Measurements from ENCODE around the gene MFAP5. TPM values are rescaled to one million over a fixed set of nuclear protein-coding genes. Genes with fewer than 3 reads are reported as not detected.

Gene MFAP5
- total RNA-seq, 1 donor from 2014 or later: 55.8 TPM

GRCh38 chr12:8695116-8695515 is 32.5 kb upstream of the MFAP5 start:
- intact Hi-C loops (cut with micrococcal nuclease): no loop called here
- Histone ChIP-seq H3K27me3 (ENCODE audit: low read depth) (no peaks in the 10 kb centered on the region), H3K9me3 (replicated peaks) (no peaks in the 10 kb centered on the region), H3K4me1 (peaks cover 45% of the 10 kb centered on the region), H3K36me3 (no peaks in the 10 kb centered on the region), H3K27ac (replicated peaks) (no peak overlapping the region), H3K4me3 (no peak overlapping the region)
- no peak for DNase-seq
- no peak for TF ChIP-seq CTCF (IDR thresholded peaks at IDR 0.05; ENCODE audit: borderline replicate concordance)

- H3K36me3 ChIP-seq: no peaks in the 10 kb centered on the region
- intact Hi-C loops (cut with micrococcal nuclease): no loop called here
- H3K9me3 ChIP-seq (replicated peaks): no peaks in the 10 kb centered on the region
- peak overlapping the region; percentile 46 for H3K27ac ChIP-seq (replicated peaks)
- peaks cover 35% of the 10 kb centered on the region for H3K4me1 ChIP-seq
- H3K27me3 ChIP-seq (ENCODE audit: low read depth): no peaks in the 10 kb centered on the region
- TF ChIP-seq CTCF (IDR thresholded peaks at IDR 0.05; ENCODE audit: borderline replicate concordance): no peak
- no peak overlapping the region for H3K4me3 ChIP-seq
- DNase-seq: no peak
Observed at GRCh38 chr12:8692573-8692972, 29.9 kb upstream of the MFAP5 start.

- no peak for DNase-seq
- H3K4me3 ChIP-seq: no peak overlapping the region
- no peak overlapping the region for H3K27ac ChIP-seq (replicated peaks)
- intact Hi-C loops (cut with micrococcal nuclease): loop anchor here (10.0 kb wide), 1 partner anchor 355 kb away; no protein-coding TSS in a partner anchor
- no peak for TF ChIP-seq CTCF (IDR thresholded peaks at IDR 0.05; ENCODE audit: borderline replicate concordance)
- no peaks in the 10 kb centered on the region for H3K36me3 ChIP-seq
- H3K4me1 ChIP-seq: peaks cover 25% of the 10 kb centered on the region
- H3K27me3 ChIP-seq (ENCODE audit: low read depth): no peaks in the 10 kb centered on the region
- peaks cover 4% of the 10 kb centered on the region for H3K9me3 ChIP-seq (replicated peaks)
Observed at GRCh38 chr12:8689681-8690080, 27.1 kb upstream of the MFAP5 start.

- TF ChIP-seq CTCF (IDR thresholded peaks at IDR 0.05; ENCODE audit: borderline replicate concordance): no peak
- H3K27me3 ChIP-seq (ENCODE audit: low read depth): no peaks in the 10 kb centered on the region
- no peak for DNase-seq
- peaks cover 24% of the 10 kb centered on the region for H3K4me1 ChIP-seq
- H3K27ac ChIP-seq (replicated peaks): peak overlapping the region; percentile 3
- H3K36me3 ChIP-seq: no peaks in the 10 kb centered on the region
- intact Hi-C loops (cut with micrococcal nuclease): loop anchor here (10.0 kb wide), 1 partner anchor 357 kb away; no protein-coding TSS in a partner anchor
- peaks cover 5% of the 10 kb centered on the region for H3K9me3 ChIP-seq (replicated peaks)
- no peak overlapping the region for H3K4me3 ChIP-seq
Observed at GRCh38 chr12:8687846-8688601, 25.4 kb upstream of the MFAP5 start.

- intact Hi-C loops (cut with micrococcal nuclease): loop anchor here (10.0 kb wide), 1 partner anchor 360 kb away; no protein-coding TSS in a partner anchor
- no peak overlapping the region for H3K27ac ChIP-seq (replicated peaks)
- no peaks in the 10 kb centered on the region for H3K36me3 ChIP-seq
- peaks cover 5% of the 10 kb centered on the region for H3K9me3 ChIP-seq (replicated peaks)
- no peak for TF ChIP-seq CTCF (IDR thresholded peaks at IDR 0.05; ENCODE audit: borderline replicate concordance)
- peaks cover 30% of the 10 kb centered on the region for H3K4me1 ChIP-seq
- H3K4me3 ChIP-seq: no peak overlapping the region
- no peaks in the 10 kb centered on the region for H3K27me3 ChIP-seq (ENCODE audit: low read depth)
- DNase-seq: no peak
Observed at GRCh38 chr12:8685051-8685450, 22.4 kb upstream of the MFAP5 start.
